ENCODE measurements around the gene UBAP2L. TPM values are rescaled to one million over a fixed set of nuclear protein-coding genes. Genes with fewer than 3 reads are reported as not detected.

UBAP2L gene
- total and polyA plus RNA-seq, 2 donors (not counting 1 experiment from before 2014, with no cell fraction given), result 51.9 to 180 TPM

DNA sequence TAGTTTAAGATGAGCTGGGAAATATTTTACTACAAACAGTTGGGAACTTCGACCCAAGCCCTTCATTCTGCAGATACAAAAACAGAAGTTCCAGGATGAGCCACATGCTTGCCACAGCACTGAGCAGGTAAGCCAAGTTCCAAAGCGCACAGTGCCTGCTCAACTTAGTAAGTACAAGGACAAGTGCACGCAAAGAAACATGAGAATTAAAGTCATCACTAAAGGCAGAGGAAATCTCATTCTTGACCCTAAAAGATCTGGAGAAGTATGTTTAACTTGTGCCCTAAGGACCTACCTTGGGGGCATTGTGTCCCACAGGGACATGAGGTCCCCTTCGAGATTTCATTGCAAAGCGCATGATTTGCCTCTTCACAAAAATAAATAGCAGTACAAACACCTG, 1.2 kb upstream of the UBAP2L start:
- Histone ChIP-seq H2AFZ (ENCODE audit: low read length) (no peak overlapping the region), H3K4me2 (ENCODE audit: extremely low read depth, insufficient read depth, low read length) (peak overlapping the region; percentile 92), H4K20me1 (ENCODE audit: control insufficient read depth, extremely low read depth, insufficient read depth, low read length) (peaks cover 3% of the 10 kb centered on the region), H3K4me1 (ENCODE audit: control insufficient read depth, extremely low read depth, insufficient read depth, low read length) (peaks cover 7% of the 10 kb centered on the region), H3K4me3 (replicated peaks in 1 of 4; ENCODE audit: control extremely low read depth in 1 of 4, insufficient read depth in 1 of 4, low read depth in 3 of 4, low read length in 4 of 4) (peak overlapping the region; percentile 79 to 97 (median 82)), H3K36me3 (ENCODE audit: control insufficient read depth, insufficient read depth, low read length) (peaks cover 4% of the 10 kb centered on the region), H3K79me2 (ENCODE audit: control insufficient read depth, insufficient read depth, low read length) (peaks cover 77% of the 10 kb centered on the region), H3K9me3 (ENCODE audit: control insufficient read depth, insufficient read depth, low read depth, low read length) (no peaks in the 10 kb centered on the region), H3K27me3 (ENCODE audit: control insufficient read depth, insufficient read depth, low read length) (no peaks in the 10 kb centered on the region), H3K9ac (ENCODE audit: insufficient read depth, low read length) (peak overlapping the region; percentile 24), H3K27ac (ENCODE audit: insufficient read depth, low read length) (peak overlapping the region; percentile 99)
- DNase-seq (ENCODE audit: low read depth in 2 of 2), result peak; percentile 12 to 35
- TF ChIP-seq EZH2 (IDR thresholded peaks at IDR 0.05; ENCODE audit: low read length, missing control alignments), result no peak
- TF ChIP-seq, protein P1, sequence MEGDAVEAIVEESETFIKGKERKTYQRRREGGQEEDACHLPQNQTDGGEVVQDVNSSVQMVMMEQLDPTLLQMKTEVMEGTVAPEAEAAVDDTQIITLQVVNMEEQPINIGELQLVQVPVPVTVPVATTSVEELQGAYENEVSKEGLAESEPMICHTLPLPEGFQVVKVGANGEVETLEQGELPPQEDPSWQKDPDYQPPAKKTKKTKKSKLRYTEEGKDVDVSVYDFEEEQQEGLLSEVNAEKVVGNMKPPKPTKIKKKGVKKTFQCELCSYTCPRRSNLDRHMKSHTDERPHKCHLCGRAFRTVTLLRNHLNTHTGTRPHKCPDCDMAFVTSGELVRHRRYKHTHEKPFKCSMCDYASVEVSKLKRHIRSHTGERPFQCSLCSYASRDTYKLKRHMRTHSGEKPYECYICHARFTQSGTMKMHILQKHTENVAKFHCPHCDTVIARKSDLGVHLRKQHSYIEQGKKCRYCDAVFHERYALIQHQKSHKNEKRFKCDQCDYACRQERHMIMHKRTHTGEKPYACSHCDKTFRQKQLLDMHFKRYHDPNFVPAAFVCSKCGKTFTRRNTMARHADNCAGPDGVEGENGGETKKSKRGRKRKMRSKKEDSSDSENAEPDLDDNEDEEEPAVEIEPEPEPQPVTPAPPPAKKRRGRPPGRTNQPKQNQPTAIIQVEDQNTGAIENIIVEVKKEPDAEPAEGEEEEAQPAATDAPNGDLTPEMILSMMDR (conservative IDR thresholded peaks at IDR 0.05 in 1 of 2, IDR thresholded peaks at IDR 0.05 in 1 of 2; ENCODE audit: low read depth in 1 of 2, low read length in 2 of 2), result no peak

DNA sequence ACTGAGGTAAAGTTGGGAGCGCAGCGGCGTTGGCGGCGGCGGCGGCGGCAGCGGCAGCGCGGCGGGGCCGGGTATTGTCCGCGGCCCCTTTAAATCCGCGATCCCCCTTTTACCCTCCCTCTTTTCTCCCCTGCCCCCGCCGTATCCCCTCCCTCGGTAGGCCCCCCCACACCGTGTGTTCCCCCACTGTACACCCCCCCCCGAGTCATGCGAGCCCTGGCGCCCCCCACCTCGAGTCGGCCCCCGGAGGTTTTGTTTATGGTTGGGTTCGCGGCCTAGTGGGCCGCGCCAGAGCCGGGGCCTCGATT, 169 bp downstream of the UBAP2L start:
- peaks cover 3% of the 10 kb centered on the region for H4K20me1 ChIP-seq (ENCODE audit: control insufficient read depth, extremely low read depth, insufficient read depth, low read length)
- DNase-seq (ENCODE audit: low read depth in 2 of 2), result no peak
- no peaks in the 10 kb centered on the region for H3K9me3 ChIP-seq (ENCODE audit: control insufficient read depth, insufficient read depth, low read depth, low read length)
- H2AFZ ChIP-seq (ENCODE audit: low read length), result no peak overlapping the region
- peaks cover 90% of the 10 kb centered on the region for H3K79me2 ChIP-seq (ENCODE audit: control insufficient read depth, insufficient read depth, low read length)
- TF ChIP-seq, protein P1 (conservative IDR thresholded peaks at IDR 0.05 in 1 of 2, IDR thresholded peaks at IDR 0.05 in 1 of 2; ENCODE audit: low read depth in 1 of 2, low read length in 2 of 2), result no peak
- TF ChIP-seq EZH2 (IDR thresholded peaks at IDR 0.05; ENCODE audit: low read length, missing control alignments), result no peak
- H3K27me3 ChIP-seq (ENCODE audit: control insufficient read depth, insufficient read depth, low read length), result no peaks in the 10 kb centered on the region
- peaks cover 4% of the 10 kb centered on the region for H3K36me3 ChIP-seq (ENCODE audit: control insufficient read depth, insufficient read depth, low read length)
- H3K4me1 ChIP-seq (ENCODE audit: control insufficient read depth, extremely low read depth, insufficient read depth, low read length), result peaks cover 7% of the 10 kb centered on the region
- peak overlapping the region; percentile 68 to 91 (median 79) for H3K4me3 ChIP-seq (replicated peaks in 1 of 4; ENCODE audit: control extremely low read depth in 1 of 4, insufficient read depth in 1 of 4, low read depth in 3 of 4, low read length in 4 of 4)
- peak overlapping the region; percentile 93 for H3K27ac ChIP-seq (ENCODE audit: insufficient read depth, low read length)
- no peak overlapping the region for H3K4me2 ChIP-seq (ENCODE audit: extremely low read depth, insufficient read depth, low read length)
- peak overlapping the region; percentile 98 for H3K9ac ChIP-seq (ENCODE audit: insufficient read depth, low read length)

DNA sequence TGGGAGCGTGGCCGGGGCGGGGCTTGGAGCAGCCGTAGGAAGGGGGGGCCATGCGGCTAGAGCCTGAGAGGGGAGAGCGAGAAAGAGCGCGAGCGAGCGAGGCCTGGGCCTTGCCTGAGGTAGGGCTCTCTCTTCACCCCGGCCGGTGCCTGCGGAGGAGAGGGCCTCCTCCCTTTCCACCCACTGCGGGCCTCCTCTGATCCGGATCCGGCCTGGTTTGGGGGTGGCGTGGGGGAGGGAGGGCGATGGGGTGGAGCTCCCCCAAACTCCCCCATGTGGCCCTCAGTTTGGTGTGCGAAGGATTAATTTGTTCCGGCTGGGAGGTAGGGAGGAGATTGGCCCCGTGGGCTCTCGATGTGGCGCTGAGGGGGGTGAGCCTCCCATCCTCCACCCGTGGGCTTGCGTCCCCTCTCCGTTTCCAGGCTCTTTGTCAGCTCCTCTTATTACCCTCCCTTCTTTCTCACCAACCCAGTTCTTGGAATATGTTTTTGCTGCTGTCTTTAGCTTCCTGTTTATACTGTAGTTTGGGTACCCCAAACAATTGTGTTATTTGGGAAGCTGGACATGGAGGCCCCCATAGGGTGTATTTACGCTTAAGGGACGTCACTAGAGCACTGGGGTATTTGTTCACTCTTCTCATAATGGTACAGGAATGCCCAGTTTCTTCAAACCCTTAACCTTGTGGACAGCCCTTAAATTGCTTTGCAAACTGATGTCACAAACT, 685 bp downstream of the UBAP2L start:
- Histone ChIP-seq H3K4me2 (ENCODE audit: extremely low read depth, insufficient read depth, low read length) (peak overlapping the region; percentile 84), H3K4me1 (ENCODE audit: control insufficient read depth, extremely low read depth, insufficient read depth, low read length) (peaks cover 7% of the 10 kb centered on the region), H3K36me3 (ENCODE audit: control insufficient read depth, insufficient read depth, low read length) (peaks cover 4% of the 10 kb centered on the region), H3K9ac (ENCODE audit: insufficient read depth, low read length) (peak overlapping the region; percentile 98), H2AFZ (ENCODE audit: low read length) (no peak overlapping the region), H3K79me2 (ENCODE audit: control insufficient read depth, insufficient read depth, low read length) (peaks cover 91% of the 10 kb centered on the region), H3K27ac (ENCODE audit: insufficient read depth, low read length) (peak overlapping the region; percentile 93), H3K4me3 (replicated peaks in 1 of 4; ENCODE audit: control extremely low read depth in 1 of 4, insufficient read depth in 1 of 4, low read depth in 3 of 4, low read length in 4 of 4) (peak overlapping the region; percentile 68 to 91 (median 79)), H3K27me3 (ENCODE audit: control insufficient read depth, insufficient read depth, low read length) (no peaks in the 10 kb centered on the region), H4K20me1 (ENCODE audit: control insufficient read depth, extremely low read depth, insufficient read depth, low read length) (peaks cover 3% of the 10 kb centered on the region), H3K9me3 (ENCODE audit: control insufficient read depth, insufficient read depth, low read depth, low read length) (no peaks in the 10 kb centered on the region)
- TF ChIP-seq, protein P1 (conservative IDR thresholded peaks at IDR 0.05 in 1 of 2, IDR thresholded peaks at IDR 0.05 in 1 of 2; ENCODE audit: low read depth in 1 of 2, low read length in 2 of 2), result no peak
- no peak for TF ChIP-seq EZH2 (IDR thresholded peaks at IDR 0.05; ENCODE audit: low read length, missing control alignments)
- DNase-seq (ENCODE audit: low read depth in 2 of 2), result peak; percentile 79 to 83
